Left lung (tissue), 10 donors: ENCODE data around the gene C2orf81. TPM values are rescaled to one million over a fixed set of nuclear protein-coding genes. Genes with fewer than 3 reads are reported as not detected.
"Not testable (repeated sequence)": the region's sequence is repeated elsewhere in the genome, so short reads cannot be mapped to it uniquely, and the experiment has no call there.

Experiments
- ATAC-seq: fragments of 200-7000 bp; cut with Tn5 transposase; one replicate; pipeline ENCODE4 v1.9.1; 2020; ENCODE audit warnings: moderate library complexity
- DNase-seq, 4 donors: peaks; one replicate each; pipeline ENCODE4 v3.0.0-alpha.2; 2013 to 2020
- H3K27ac ChIP-seq, 2 donors: fragments of 200-600 bp; sonication (generic) in 1 of 2; one replicate each; pipeline versions ENCODE4 v1.5.0 to v1.8.0; 2020 to 2021
- H3K27me3 ChIP-seq, 2 donors: fragments of 200-600 bp; sonication (generic) in 1 of 2; one replicate each; pipeline versions ENCODE4 v1.5.0 to v1.8.0; 2020 to 2021
- H3K36me3 ChIP-seq, 2 donors: fragments of 200-600 bp; sonication (generic) in 1 of 2; one replicate each; pipeline versions ENCODE4 v1.5.0 to v1.8.0; 2020 to 2021
- H3K4me1 ChIP-seq, 2 donors: fragments of 200-600 bp; one replicate each; pipeline ENCODE4 v1.8.0; 2021
- H3K4me3 ChIP-seq, 2 donors: fragments of 200-600 bp; sonication (generic) in 1 of 2; one replicate each; pipeline versions ENCODE4 v1.5.0 to v1.8.0; 2020 to 2021; ENCODE audit warnings: mild to moderate bottlenecking in 1 of 2
- H3K9me3 ChIP-seq, 2 donors: fragments of 200-600 bp; sonication (generic) in 1 of 2; one replicate each; pipeline versions ENCODE4 v1.5.0 to v1.8.0; 2020 to 2021
- intact Hi-C, 2 donors: fragments of 100-400 bp; cut with DNase I; formaldehyde crosslinking; loops; one replicate each; pipeline versions ENCODE4 v1.11.2 to v1.14.2; 2022
- polyA plus RNA-seq, 6 donors: library from polyadenylated mRNA; unstranded; fragments of 120-200 nt; gene quantifications; one replicate each; pipeline ENCODE4 v1.2.1, GENCODE V29; 2013; ENCODE audit not compliant: insufficient read length in 6 of 6
- total RNA-seq, 2 donors: library from RNA; stranded (reverse); fragmentation: NEBNext Ultra II Directional; extraction: Animal tissue kit (Norgen Biotek cat#: 25700); gene quantifications; one replicate each; pipeline ENCODE4 v1.2.1, GENCODE V29; 2021
- TF ChIP-seq, protein P1 (sequence below), 2 donors: fragments of 200-600 bp; sonication (generic) in 1 of 2; IDR thresholded peaks; one replicate each; pipeline versions ENCODE4 v1.5.0 to v1.8.0; 2021; ENCODE audit warnings: antibody characterized with exemption in 2 of 2
- donor health status: DM: no; HTN: yes; CAD: no.
- donor health status: DM: no; HTN: no; CAD: no.

C2orf81 gene
- total and polyA plus RNA-seq, 8 donors, result 2.8 to 5.7 (median 5.0) TPM

DNA sequence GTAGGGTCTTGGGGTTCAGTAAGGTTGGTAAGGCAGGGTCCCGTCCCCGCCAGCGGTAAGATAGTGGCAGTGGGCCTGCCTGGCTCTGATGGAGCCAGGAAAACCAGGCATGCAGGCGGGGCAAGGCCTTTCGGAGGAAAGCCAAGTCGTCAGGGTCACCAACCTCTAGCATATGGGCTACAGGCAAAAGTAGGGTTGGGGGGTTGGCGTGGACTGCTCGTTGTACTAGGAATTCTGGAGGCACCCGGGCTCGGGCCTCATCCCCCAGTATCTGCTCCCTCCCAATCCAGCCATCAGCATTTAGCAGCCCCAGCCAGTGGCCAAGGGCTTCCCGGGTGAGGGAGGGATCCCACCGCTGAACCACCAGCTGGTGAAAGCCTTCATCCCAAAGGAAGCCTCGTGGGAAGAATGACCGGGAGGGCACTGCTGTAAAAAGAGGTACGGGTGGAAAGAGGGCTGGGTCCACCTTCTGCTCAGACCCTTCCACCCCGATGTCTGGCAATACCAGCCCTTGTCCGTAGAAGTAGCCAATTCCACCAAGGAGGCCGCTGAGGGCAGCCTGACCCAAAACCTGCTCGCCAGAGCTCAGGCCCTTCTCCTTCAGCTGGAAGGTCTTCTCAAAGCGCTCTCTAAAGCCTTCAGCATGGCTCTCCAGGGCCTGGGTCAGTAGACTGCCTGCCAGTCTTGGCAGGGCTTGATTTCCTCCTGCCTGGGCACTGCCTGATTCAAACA is 40.8 kb upstream of the C2orf81 start:
- Histone ChIP-seq H3K9me3 (no peaks in the 10 kb centered on the region), H3K4me3 (no peak overlapping the region), H3K27me3 (no peaks in the 10 kb centered on the region), H3K27ac (no peak overlapping the region), H3K4me1 (peaks cover 14 to 46% of the 10 kb centered on the region in 2 donors), H3K36me3 (peaks cover 0 to 25% of the 10 kb centered on the region in 2 donors)
- no peak for ATAC-seq
- TF ChIP-seq, protein P1, sequence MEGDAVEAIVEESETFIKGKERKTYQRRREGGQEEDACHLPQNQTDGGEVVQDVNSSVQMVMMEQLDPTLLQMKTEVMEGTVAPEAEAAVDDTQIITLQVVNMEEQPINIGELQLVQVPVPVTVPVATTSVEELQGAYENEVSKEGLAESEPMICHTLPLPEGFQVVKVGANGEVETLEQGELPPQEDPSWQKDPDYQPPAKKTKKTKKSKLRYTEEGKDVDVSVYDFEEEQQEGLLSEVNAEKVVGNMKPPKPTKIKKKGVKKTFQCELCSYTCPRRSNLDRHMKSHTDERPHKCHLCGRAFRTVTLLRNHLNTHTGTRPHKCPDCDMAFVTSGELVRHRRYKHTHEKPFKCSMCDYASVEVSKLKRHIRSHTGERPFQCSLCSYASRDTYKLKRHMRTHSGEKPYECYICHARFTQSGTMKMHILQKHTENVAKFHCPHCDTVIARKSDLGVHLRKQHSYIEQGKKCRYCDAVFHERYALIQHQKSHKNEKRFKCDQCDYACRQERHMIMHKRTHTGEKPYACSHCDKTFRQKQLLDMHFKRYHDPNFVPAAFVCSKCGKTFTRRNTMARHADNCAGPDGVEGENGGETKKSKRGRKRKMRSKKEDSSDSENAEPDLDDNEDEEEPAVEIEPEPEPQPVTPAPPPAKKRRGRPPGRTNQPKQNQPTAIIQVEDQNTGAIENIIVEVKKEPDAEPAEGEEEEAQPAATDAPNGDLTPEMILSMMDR (IDR thresholded peaks at IDR 0.05), result no peak
- no peak for DNase-seq
- intact Hi-C loops, result no loop called here

DNA sequence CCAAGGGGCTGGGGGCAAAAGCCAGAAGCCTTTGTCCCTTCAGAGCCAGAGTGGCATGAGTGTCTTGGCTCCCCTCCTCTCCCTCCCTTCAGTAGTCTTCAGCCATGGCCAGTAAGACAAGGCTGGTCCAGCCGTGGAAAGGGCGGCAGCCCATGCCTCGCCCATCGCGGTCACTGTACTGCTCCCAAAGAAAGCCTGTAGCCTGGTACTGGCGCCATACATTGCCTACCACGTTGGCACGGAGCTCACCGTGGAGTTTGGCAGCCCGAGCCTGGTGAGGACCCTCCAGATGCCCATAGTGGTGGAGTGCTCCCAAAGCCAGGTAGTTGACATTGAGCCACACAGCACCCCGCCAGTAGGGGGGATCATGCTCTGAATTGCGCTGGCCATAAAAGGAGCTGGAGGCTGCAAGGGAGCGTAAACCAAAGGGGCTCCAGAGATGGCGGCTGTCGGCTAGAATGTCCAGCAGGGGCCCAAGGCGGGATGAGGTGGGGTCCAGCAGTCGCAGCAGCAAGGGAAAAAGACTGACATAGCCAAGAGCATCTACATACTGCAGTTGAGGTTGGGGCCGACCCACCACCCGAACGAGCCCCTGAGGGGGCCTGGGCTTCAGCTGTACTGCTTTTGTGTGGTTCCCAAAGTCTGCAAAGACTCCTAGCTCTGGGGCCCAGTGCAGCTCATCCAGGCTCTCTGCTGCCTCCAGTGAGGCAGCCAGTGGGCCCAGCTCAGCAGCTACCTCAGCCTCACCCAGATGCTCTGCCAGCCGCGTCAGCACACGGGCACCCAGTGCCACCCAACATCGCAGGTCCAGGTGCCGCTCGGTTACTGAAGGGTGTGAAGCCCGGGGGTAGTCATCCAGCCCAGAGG is 40.0 kb upstream of the C2orf81 start:
- TF ChIP-seq, protein P1 (IDR thresholded peaks at IDR 0.05), result no peak
- no peak overlapping the region for H3K4me3 ChIP-seq

DNA sequence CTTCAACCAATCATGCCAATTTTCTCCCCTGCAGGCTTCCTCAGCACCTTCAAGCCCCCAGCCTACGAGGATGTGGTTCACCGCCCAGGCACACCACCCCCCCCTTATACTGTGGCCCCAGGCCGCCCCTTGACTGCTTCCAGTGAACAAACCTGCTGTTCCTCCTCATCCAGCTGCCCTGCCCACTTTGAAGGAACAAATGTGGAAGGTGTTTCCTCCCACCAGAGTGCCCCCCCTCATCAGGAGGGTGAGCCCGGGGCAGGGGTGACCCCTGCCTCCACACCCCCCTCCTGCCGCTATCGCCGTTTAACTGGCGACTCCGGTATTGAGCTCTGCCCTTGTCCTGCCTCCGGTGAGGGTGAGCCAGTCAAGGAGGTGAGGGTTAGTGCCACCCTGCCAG is 38.8 kb upstream of the C2orf81 start:
- Histone ChIP-seq H3K4me1 (peaks cover 24 to 56% of the 10 kb centered on the region in 2 donors), H3K36me3 (peaks cover 0 to 25% of the 10 kb centered on the region in 2 donors)
- DNase-seq, H3K4me3 ChIP-seq, H3K9me3 ChIP-seq, H3K27ac ChIP-seq, intact Hi-C loops, ATAC-seq, H3K27me3 ChIP-seq: not testable (repeated sequence)

More for the DNA sequence above, 40.0 kb upstream of the C2orf81 start:
- H3K4me1 ChIP-seq, result peaks cover 22 to 52% of the 10 kb centered on the region in 2 donors
- no peaks in the 10 kb centered on the region for H3K9me3 ChIP-seq
- intact Hi-C loops, result no loop called here
- DNase-seq (no peak), ATAC-seq (no peak)
- no peak overlapping the region for H3K27ac ChIP-seq
- H3K27me3 ChIP-seq, result no peaks in the 10 kb centered on the region
- H3K36me3 ChIP-seq, result peaks cover 0 to 25% of the 10 kb centered on the region in 2 donors

DNA sequence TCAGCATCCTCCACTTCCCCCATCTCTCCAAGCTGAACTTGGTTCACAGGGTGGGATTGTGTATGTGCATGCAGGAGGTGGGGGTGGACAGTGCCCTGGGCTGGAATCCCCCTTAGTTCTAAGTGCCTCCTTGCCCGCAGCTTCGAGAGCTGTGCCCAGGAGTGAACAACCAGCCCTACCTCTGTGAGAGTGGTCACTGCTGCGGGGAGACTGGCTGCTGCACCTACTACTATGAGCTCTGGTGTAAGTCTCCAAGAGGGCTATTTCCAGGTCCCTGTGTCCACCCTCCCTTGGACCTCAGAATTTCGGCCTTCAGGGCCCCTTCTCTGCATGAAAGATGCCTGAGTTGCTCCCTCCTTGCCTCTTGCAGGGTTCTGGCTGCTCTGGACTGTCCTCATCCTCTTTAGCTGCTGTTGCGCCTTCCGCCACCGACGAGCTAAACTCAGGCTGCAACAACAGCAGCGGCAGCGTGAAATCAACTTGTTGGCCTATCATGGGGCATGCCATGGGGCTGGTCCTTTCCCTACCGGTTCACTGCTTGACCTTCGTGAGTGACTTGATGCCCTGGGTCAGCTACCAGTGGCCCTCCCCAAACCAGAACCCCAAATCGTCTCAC is 38.2 kb upstream of the C2orf81 start:
- H3K9me3 ChIP-seq, H3K27me3 ChIP-seq, ATAC-seq, DNase-seq, intact Hi-C loops: not testable (repeated sequence)
- H3K4me1 ChIP-seq, result peaks cover 24 to 57% of the 10 kb centered on the region in 2 donors
- peaks cover 0 to 25% of the 10 kb centered on the region in 2 donors for H3K36me3 ChIP-seq
- peak overlapping the region in 1 of 2 donors; percentile 88 for H3K27ac ChIP-seq
- peak overlapping the region in 1 of 2 donors; percentile 74 for H3K4me3 ChIP-seq

DNA sequence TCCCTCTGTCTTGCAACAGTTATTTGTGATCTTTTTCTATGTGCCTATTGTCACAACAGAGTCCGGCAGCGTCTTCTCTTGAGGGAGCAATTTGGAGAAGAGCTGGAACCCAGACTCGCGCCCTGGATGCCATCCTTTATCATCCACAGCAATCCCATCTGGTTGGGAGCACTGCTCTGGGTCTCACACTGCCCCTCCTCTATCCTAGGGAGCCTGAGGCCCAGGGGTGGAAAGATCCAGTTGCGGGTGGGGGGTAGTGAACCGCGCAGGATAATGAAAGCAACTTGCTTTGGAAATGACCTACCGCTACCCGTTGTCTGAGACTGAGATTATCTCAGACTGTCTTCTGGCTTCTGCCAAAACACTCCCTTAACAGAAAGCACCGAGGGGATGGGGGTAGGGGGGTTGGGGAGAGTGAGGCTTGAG is 37.5 kb upstream of the C2orf81 start:
- peak overlapping the region; percentile 74 to 80 for H3K4me3 ChIP-seq
- H3K4me1 ChIP-seq, result peaks cover 21 to 50% of the 10 kb centered on the region in 2 donors
- ATAC-seq (no peak), DNase-seq (no peak)
- H3K9me3 ChIP-seq, result no peaks in the 10 kb centered on the region
- H3K36me3 ChIP-seq, result peaks cover 0 to 25% of the 10 kb centered on the region in 2 donors
- TF ChIP-seq, protein P1 (IDR thresholded peaks at IDR 0.05), result no peak
- H3K27me3 ChIP-seq, result no peaks in the 10 kb centered on the region
- intact Hi-C loops, result no loop called here
- peak overlapping the region; percentile 59 to 88 for H3K27ac ChIP-seq
